Measurements from ENCODE around the gene DAB1.

- TF ChIP-seq CTCF (IDR thresholded peaks at IDR 0.05) (no peak), POLR2A (IDR thresholded peaks at IDR 0.05) (no peak), EP300 (IDR thresholded peaks at IDR 0.05) (no peak), POLR2AphosphoS5 (IDR thresholded peaks at IDR 0.05) (no peak)
Observed at GRCh38 chr1:57294177-57294576, 129.7 kb downstream of the DAB1 start.

All from sigmoid colon (tissue), 4 donors.